Measurements from ENCODE around the gene AKAP8L. TPM values are rescaled to one million over a fixed set of nuclear protein-coding genes. Genes with fewer than 3 reads are reported as not detected.

The AKAP8L gene
- total RNA-seq, 2 experiments from 2014 or later = 83.1 to 88.8 TPM

GRCh38 chr19:15427350-15427700 lies 8.5 kb upstream of the AKAP8L start:
- TF ChIP-seq CTCF (IDR thresholded peaks at IDR 0.05) = no peak
- peaks cover 4% of the 10 kb centered on the region for H3K9me3 Mint-ChIP-seq
- ChIA-PET CTCF (interaction anchor here (4.6 kb wide), 1 partner anchor 8 kb away, joined by 34 read pairs; the partner anchor contains the start of gene AKAP8L), POLR2A (no interaction called here)
- no peaks in the 10 kb centered on the region for H3K27me3 Mint-ChIP-seq
- intact Hi-C loops (cut with micrococcal nuclease) = no loop called here
- H3K36me3 Mint-ChIP-seq (ENCODE audit: low read depth) = peaks cover 53% of the 10 kb centered on the region
- DNase-seq (no peak), ATAC-seq (no peak)
- peaks cover 16% of the 10 kb centered on the region for H3K4me1 Mint-ChIP-seq (ENCODE audit: low read depth)
- no peak overlapping the region for H3K27ac Mint-ChIP-seq
- no peak overlapping the region for H3K4me3 Mint-ChIP-seq

GRCh38 chr19:15426485-15427349 lies 7.9 kb upstream of the AKAP8L start:
- Mint-ChIP-seq H3K27me3 (no peaks in the 10 kb centered on the region), H3K9me3 (peaks cover 4% of the 10 kb centered on the region), H3K27ac (no peak overlapping the region), H3K4me3 (no peak overlapping the region), H3K4me1 (ENCODE audit: low read depth) (peaks cover 14% of the 10 kb centered on the region), H3K36me3 (ENCODE audit: low read depth) (peaks cover 53% of the 10 kb centered on the region)
- POLR2A ChIA-PET = interaction anchor here (0.7 to 1.0 kb wide), 2 partner anchors 29 to 37 kb away, joined by 3 read pairs; no protein-coding TSS in a partner anchor
- no peak for TF ChIP-seq CTCF (IDR thresholded peaks at IDR 0.05)
- ATAC-seq (peak; percentile 53), DNase-seq (no peak)
- CTCF ChIA-PET = no interaction called here
- intact Hi-C loops (cut with micrococcal nuclease) = no loop called here

GRCh38 chr19:15425321-15425950 lies 6.6 kb upstream of the AKAP8L start:
- ATAC-seq (no peak), DNase-seq (no peak)
- intact Hi-C loops (cut with micrococcal nuclease) = no loop called here
- peaks cover 3% of the 10 kb centered on the region for H3K4me1 Mint-ChIP-seq (ENCODE audit: low read depth)
- ChIA-PET POLR2A (interaction anchor here (1.0 to 1.9 kb wide), 4 partner anchors 8 to 126 kb away, joined by 3 to 7 read pairs (median 3); no protein-coding TSS in a partner anchor), CTCF (no interaction called here)
- no peak overlapping the region for H3K4me3 Mint-ChIP-seq
- no peak overlapping the region for H3K27ac Mint-ChIP-seq
- peaks cover 4% of the 10 kb centered on the region for H3K9me3 Mint-ChIP-seq
- TF ChIP-seq CTCF (IDR thresholded peaks at IDR 0.05) = no peak
- H3K27me3 Mint-ChIP-seq = no peaks in the 10 kb centered on the region
- peaks cover 45% of the 10 kb centered on the region for H3K36me3 Mint-ChIP-seq (ENCODE audit: low read depth)

- DNase-seq = no peak
- TF ChIP-seq CTCF (IDR thresholded peaks at IDR 0.05) = no peak
- Mint-ChIP-seq H3K4me1 (ENCODE audit: low read depth) (peaks cover 4% of the 10 kb centered on the region), H3K4me3 (no peak overlapping the region), H3K27ac (no peak overlapping the region), H3K27me3 (no peaks in the 10 kb centered on the region), H3K9me3 (peaks cover 4% of the 10 kb centered on the region), H3K36me3 (ENCODE audit: low read depth) (peaks cover 43% of the 10 kb centered on the region)
- ChIA-PET POLR2A (interaction anchor here (1.1 to 1.9 kb wide), 2 partner anchors 8 to 9 kb away, joined by 3 to 7 read pairs; no protein-coding TSS in a partner anchor), CTCF (no interaction called here)
- ATAC-seq = no peak
- intact Hi-C loops (cut with micrococcal nuclease) = no loop called here
Measured at GRCh38 chr19:15424692-15425272, 6.0 kb upstream of the AKAP8L start.
